ENCODE data around the gene BTG1.

The BTG1 gene

GRCh38 chr12:92132288-92132687, 13.4 kb downstream of the BTG1 start:
- no peak for DNase-seq

GRCh38 chr12:92130999-92131398, 14.6 kb downstream of the BTG1 start:
- no peak for DNase-seq

DNA sequence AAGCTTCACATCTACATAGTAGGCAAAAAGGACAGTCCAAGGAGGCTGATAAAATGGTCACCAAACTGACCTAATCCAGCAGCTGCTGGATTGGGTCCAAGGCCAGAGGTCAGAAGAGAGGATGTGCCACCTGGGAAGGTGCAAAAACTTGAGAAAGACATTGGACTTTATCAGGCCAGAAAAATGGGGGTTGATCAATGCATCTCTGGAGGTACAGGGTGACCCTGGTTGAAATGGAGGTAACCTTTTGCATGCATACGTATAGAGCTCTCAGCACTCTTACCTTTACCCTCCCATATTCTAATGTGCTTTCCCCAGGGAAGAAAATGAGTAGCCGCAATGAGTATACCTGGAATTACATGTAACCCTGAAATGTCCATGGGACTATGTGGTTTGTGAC, 16.0 kb downstream of the BTG1 start:
- DNase-seq: no peak

- DNase-seq: no peak
Measured at GRCh38 chr12:92128612-92129011, 17.0 kb downstream of the BTG1 start.

DNA sequence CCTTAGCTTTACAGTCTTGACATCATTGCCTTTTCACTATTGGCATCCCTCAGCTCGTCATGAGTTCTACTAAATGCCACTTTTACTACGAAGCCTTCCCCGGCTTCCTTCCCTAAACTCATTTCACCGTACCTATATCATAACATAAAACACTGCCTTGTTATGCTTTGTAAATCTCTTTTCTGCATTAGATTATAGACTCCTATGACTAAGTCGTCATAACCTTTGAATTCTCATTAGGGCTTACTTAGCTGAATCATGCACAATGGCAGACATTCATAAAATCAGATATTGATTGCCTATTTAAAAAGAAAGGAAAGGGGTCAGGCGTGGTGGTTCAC, 21.0 kb downstream of the BTG1 start:
- no peak for DNase-seq

DNA sequence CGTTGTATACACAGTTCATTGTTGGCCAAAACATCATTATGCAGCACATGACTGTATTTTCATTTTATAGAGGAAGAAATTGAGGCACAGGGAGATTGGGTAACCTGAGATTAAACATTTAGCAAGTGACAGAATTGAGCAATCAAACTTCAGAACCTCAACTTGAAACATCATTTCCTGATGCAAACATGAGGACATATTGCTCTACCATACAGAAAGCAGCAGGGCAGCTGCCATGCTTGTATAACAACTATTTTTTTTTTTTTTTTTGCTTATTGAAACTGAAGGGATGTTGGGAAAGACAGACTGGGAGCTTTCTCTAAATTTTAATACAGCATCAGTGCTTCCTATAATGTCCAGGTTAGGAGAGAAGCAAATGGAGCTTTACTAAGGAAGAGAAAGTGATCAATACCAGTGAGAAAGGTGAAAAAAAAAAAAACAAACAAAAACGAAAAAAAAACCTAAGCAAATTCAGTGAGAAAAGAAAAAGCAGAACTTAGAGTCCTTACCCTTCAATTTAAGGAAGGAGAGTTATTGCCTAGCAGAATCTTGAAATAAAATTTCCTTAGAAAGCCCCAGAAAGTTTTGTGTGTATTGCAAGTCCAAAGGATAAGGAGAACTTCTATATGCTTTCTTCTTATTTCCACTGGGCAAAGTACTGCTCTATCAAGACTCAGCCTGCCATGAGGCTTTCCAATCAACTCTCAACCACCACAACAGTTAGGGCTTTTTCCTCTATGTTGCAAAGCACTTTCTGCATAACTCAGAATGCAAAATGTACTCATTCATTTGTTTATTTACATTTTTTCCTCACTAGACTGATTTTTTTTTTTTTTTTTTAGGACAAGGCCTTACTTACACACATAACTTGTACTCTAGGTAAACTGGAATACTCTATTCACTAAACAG, 21.6 kb downstream of the BTG1 start:
- peak; percentile 76 for DNase-seq

DNA sequence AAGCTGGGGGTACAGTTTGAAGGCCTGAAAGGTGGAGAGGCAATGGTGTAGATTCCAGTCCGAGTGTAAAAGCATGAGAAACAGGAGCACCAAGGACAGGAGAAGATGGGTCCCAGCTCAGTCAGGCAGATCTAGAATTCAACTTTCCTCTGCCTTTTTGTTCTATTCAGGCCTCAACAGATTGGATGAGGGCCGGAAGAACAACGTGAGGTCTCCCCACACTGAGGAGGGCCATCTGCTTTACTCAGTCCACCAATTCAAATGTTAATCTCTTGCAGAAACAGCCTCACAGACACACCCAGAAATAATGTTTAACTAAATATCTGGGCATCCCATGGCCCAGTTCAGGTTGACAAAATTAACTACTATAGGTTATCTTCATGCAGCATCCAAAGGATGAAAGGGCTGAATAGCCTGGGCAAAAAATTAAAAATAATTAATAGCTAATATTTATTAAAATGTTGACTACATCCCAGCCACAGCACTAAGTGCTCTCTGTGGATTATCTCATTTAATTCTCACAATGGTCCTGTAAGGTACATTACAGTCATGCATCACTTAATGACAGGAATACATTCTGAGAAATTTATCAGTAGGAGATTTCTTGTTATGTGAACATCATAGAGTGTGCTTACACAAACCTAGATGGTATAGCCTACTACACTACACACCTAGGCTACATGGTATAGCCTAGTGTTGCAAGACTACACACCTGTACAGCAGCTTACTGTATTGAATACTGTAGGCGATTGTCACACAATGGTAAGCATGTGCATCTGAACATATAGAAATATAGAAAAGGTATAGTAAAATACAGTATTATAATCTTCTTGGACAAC, 22.5 kb downstream of the BTG1 start:
- no peak for DNase-seq

DNA sequence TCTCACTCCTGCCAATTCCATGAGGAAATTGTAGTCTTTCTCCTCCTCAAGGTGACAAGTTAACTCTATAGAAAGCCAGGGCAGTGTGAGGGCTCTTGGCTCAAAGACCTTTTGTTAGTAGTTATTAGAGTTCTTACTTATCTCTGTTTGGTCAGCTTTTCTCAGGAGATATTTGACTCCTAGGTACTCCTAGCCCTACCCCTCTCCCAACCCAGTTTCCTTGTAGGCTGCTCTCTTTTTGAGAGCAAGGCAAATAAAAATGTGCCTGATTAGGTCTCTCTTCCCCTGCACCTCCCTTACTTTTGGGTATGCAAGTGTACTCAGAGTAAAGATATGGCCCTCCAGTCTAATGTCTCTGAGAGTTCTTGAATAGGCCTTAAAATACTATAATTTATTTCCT, 23.8 kb downstream of the BTG1 start:
- no peak for DNase-seq

- no peak for DNase-seq
Measured at GRCh38 chr12:92118826-92119536, 26.7 kb downstream of the BTG1 start.

DNA sequence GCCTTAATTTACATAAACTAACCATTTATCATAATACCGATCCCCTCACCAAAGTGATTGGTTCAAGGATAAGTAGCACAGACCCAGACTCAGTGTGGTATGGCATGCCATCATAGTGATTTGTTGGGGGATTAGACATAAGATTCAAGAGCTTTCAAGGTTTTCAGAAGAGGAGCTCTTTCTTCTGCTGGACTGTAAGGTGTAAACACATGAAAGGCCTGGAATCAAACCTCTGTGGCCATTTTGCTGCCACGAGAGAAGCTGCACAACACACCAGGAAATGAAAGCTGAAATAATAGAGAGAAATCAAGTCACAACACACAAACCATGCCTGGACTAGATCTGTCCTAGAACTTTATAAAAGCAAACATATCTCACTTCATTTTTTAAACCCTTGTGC, 30.8 kb downstream of the BTG1 start:
- no peak for DNase-seq

GRCh38 chr12:92111256-92111655, 34.4 kb downstream of the BTG1 start:
- DNase-seq: no peak

DNA sequence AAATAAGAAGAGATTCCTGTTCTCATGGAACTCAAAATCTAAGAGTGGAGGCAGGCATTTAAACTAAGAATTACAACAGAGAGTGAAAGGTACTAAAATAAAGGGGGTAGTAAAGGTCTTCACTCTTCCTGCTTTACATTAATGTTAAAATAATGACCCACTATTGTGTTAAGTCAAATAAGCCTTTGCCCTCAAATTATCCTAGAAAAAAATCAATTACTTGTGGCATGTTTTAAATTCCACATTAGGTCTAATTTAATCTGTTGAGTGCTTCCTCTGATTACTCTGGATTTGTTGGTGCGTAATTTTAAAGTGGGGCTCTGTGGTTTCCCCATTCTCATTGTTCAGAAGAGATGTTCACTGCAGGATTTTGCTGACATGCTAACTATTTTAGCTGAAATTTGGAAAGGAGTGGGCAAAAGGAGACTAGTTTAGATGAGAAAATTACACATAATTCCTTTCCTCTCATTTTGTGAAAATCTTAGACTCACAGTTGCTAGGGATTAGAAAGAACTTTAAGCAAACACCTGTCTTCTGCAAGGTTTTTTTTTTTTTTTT, 35.5 kb downstream of the BTG1 start:
- DNase-seq: no peak

DNA sequence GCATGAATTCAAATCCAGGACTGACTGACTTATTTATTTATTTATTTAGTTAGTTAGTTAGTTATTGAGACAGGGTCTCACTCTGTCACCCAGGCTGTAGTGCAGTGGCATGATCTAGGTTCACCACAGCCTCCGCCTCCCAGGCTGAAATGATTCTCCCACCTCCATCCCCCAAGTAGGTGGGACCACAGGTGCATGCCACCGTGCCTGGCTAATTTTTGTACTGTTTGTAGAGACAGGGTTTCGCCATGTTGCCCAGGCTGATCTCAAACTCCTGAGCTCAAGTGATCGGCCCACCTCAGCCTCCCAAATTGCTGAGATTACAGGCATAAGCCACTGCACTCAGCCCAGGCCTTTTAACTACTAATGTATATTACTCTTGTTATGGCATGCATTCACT, 36.0 kb downstream of the BTG1 start:
- no peak for DNase-seq

DNA sequence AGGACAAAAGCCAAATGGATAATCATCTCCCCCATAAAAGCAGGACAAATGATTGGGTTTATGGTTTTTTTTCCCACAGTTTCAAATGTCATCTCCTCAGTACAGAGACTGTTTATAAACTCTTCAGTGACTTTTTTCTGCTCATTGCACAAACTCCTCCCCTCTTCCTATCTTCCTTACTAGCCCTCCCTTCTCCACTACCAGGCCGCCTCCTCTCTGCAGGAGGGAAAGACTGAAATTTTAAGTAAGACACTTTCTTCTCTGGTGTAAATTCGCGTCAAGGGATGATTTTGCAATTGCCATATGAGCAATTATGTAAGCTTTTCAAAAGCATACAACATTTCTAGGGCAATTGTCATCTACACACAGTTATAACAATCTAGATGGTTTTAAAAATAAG, 37.0 kb downstream of the BTG1 start:
- peak; percentile 67 for DNase-seq

- no peak for DNase-seq
Measured at GRCh38 chr12:92107621-92108131, 38.0 kb downstream of the BTG1 start.

- DNase-seq: no peak
Measured at GRCh38 chr12:92107094-92107493, 38.6 kb downstream of the BTG1 start.

DNA sequence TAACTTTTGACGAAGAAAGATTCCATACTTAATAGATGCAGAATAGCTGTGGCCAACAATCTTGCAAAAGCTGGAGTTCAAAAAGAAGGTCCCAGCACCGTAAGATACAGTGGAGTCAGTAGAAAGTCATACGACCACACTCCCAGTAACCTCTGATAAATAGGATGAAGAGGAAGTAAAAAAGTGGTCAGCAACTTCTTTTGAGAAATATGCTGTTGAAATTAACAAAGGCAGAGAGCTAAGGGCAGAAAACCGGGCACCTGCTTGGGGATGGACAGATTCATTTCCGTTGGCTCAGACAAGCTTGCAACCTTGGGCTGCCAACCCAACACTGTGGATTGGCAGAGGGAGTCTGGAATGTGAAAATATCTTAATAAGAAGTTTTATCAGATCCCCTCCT, 40.0 kb downstream of the BTG1 start:
- peak; percentile 65 for DNase-seq

DNA sequence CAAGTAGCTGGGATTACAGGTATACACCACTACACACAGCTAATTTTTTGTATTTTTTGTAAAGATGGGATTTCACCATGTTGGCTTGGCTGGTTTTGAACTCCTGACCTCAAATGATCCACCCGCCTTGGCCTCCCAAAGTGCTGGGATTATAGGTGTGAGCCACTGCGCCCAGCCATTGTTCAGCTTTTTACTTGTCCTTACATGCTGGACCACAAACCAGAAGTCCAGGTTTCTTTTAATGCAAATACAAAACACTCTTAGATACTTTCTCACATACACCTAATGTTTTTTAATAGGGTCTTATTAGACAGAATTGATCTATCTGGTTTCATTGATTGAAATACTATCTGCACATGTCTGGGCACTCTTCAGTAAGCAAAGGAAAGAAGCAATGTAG, 40.5 kb downstream of the BTG1 start:
- no peak for DNase-seq

DNA sequence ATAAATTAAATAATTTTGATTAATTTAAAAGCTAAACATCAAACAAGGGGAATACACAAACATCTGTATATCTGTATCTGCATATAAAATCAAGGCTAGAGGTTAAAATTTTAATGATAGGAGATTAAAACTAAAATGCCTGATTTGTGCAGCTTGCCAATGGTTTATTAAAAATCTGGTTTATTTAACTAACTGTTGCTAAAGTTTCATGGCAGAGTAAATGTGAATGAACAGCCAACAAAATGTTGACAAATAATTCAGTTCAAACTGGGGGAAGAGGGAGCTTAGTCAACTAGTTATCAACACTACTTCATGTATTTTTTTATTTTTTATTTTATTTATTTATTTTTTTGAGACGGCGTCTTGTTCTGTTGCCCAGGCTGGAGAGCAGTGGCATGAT, 43.0 kb downstream of the BTG1 start:
- no peak for DNase-seq

GRCh38 chr12:92098594-92099380, 46.9 kb downstream of the BTG1 start:
- DNase-seq: no peak

DNA sequence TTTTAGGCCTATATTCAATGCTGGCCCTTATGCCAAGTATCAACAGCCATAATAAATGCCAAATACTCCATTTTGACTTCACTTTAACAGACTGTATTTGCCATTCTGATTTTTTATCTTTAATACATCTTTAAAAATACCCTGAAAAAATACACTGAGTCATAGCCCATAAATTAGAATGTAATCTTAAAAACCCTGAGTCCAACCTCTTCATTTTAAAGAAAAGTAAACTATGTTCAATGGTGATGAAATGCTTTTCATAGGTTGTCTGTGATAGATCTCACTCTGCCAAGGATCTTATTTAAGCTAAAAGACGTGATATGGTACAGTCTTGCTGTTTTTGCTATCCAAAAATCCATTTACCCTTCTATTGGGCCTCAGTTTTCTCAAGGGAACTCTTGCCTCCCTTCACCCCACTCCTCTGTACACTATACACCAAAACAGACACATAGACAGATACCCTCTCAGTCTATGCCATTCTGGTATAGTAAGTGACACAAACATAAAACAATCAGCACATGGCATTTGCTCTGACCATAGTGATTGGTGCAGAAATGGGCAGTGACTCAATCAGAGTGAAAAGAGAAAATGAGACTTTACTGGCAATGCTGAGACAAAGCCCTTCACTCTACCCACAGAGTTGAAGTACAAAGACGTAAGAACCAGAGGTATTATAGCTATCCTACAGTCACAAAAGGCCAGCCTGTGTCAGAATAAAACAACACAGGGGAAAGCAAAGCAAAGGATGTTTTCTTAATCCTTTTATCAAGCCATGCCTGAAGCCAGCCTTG, 49.1 kb downstream of the BTG1 start:
- no peak for DNase-seq

All from hematopoietic multipotent progenitor cell treated with erythropoietin and hydrocortisone succinate and interleukin-3 and kit ligand, for 4 days (in vitro differentiated cells).